Ishikawa (cell line): ENCODE data around the gene CRTAP.

Experiments used
- CEBPB ChIP-seq: IDR thresholded peaks from 2 replicates; pipeline ENCODE4 v1.6.1; 2012
- CREB1 ChIP-seq: IDR thresholded peaks from 2 replicates; pipeline ENCODE4 v1.6.1; 2012; ENCODE audit warnings: low read depth
- NFIC ChIP-seq: IDR thresholded peaks from 2 replicates; pipeline ENCODE4 v1.6.1; 2012
- RAD21 ChIP-seq: IDR thresholded peaks from 2 replicates; pipeline ENCODE4 v1.6.1; 2012; ENCODE audit warnings: low read depth
- TAF1 ChIP-seq: IDR thresholded peaks from 2 replicates; pipeline ENCODE4 v1.6.1; 2012; ENCODE audit warnings: low read depth, mild to moderate bottlenecking
- TCF12 ChIP-seq: IDR thresholded peaks from 2 replicates; pipeline ENCODE4 v1.6.1; 2012; ENCODE audit warnings: low read depth
- ZBTB7A ChIP-seq: IDR thresholded peaks from 2 replicates; pipeline ENCODE4 v1.6.1; 2012; ENCODE audit warnings: low read depth
- TF ChIP-seq, protein P1 (sequence below): IDR thresholded peaks from 2 replicates; pipeline ENCODE4 v1.6.1; 2012
- TF ChIP-seq, protein P2 (sequence below): IDR thresholded peaks from 2 replicates; pipeline ENCODE4 v1.6.1; 2012; ENCODE audit warnings: low read depth, mild to moderate bottlenecking
- TF ChIP-seq, protein P3 (sequence below): IDR thresholded peaks from 2 replicates; pipeline ENCODE4 v1.6.1; 2012

DNA sequence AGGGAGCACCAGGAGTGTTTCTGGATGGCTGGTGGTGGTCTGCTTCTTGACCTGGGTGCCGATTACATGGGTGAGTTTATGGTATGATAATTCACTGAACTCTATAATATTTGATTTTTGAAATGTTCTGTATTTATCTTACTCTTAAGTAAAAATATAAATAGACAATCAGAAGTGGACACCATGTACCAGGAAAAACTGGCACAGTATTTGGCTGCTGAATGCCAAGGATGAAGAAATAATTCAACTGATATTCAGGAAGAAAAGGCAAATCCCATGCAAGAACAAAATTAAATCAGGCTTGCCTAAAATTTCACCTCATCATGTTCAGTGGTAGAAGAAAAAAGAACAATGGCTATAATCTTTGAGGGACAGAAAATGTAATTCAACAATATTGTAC lies 51.6 kb downstream of the CRTAP start:
- TF ChIP-seq, protein P1, sequence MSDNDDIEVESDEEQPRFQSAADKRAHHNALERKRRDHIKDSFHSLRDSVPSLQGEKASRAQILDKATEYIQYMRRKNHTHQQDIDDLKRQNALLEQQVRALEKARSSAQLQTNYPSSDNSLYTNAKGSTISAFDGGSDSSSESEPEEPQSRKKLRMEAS: no peak
- TF ChIP-seq TAF1: no peak
- TF ChIP-seq NFIC: no peak
- TF ChIP-seq RAD21: no peak
- TF ChIP-seq, protein P2, sequence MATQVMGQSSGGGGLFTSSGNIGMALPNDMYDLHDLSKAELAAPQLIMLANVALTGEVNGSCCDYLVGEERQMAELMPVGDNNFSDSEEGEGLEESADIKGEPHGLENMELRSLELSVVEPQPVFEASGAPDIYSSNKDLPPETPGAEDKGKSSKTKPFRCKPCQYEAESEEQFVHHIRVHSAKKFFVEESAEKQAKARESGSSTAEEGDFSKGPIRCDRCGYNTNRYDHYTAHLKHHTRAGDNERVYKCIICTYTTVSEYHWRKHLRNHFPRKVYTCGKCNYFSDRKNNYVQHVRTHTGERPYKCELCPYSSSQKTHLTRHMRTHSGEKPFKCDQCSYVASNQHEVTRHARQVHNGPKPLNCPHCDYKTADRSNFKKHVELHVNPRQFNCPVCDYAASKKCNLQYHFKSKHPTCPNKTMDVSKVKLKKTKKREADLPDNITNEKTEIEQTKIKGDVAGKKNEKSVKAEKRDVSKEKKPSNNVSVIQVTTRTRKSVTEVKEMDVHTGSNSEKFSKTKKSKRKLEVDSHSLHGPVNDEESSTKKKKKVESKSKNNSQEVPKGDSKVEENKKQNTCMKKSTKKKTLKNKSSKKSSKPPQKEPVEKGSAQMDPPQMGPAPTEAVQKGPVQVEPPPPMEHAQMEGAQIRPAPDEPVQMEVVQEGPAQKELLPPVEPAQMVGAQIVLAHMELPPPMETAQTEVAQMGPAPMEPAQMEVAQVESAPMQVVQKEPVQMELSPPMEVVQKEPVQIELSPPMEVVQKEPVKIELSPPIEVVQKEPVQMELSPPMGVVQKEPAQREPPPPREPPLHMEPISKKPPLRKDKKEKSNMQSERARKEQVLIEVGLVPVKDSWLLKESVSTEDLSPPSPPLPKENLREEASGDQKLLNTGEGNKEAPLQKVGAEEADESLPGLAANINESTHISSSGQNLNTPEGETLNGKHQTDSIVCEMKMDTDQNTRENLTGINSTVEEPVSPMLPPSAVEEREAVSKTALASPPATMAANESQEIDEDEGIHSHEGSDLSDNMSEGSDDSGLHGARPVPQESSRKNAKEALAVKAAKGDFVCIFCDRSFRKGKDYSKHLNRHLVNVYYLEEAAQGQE: no peak
- no peak for TF ChIP-seq TCF12
- TF ChIP-seq, protein P3, sequence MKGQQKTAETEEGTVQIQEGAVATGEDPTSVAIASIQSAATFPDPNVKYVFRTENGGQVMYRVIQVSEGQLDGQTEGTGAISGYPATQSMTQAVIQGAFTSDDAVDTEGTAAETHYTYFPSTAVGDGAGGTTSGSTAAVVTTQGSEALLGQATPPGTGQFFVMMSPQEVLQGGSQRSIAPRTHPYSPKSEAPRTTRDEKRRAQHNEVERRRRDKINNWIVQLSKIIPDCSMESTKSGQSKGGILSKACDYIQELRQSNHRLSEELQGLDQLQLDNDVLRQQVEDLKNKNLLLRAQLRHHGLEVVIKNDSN: no peak
- no peak for TF ChIP-seq CREB1
- TF ChIP-seq CEBPB: no peak
- no peak for TF ChIP-seq ZBTB7A
